PC-3 (cell line): Measurements from ENCODE around the gene SYNGR2. TPM values are rescaled to one million over a fixed set of nuclear protein-coding genes. Genes with fewer than 3 reads are reported as not detected.

ENCODE experiments used
- ATAC-seq: fragments of 200-7000 bp; cut with Tn5 transposase; 2 replicates; pipeline ENCODE4 v1.9.1; 2020; ENCODE audit warnings: mild to moderate bottlenecking, moderate library complexity
- Bru-seq: library from RNA; stranded (reverse); fragments of 400-500 nt; gene quantifications from one replicate; lab custom pipeline; 2021; lab: Mats Ljungman, UMichigan
- BruChase-seq, 2 experiments: library from RNA; stranded (reverse); fragments of 400-500 nt; gene quantifications; one replicate each; lab custom pipeline; 2021; lab: Mats Ljungman, UMichigan
- BruUV-seq: library from RNA; stranded (reverse); fragments of 400-500 nt; replicated peaks from 2 replicates; lab custom pipeline; 2021; lab: Mats Ljungman, UMichigan
- CTCF ChIA-PET: fragments of 300-600 bp; sonication (Branson Sonifier 250); formaldehyde crosslinking; loops from one replicate; lab custom pipeline; 2022; ENCODE audit warnings: antibody characterized with exemption; lab: Charles Lee
- POLR2A ChIA-PET: fragments of 300-600 bp; sonication (Branson Sonifier 250); formaldehyde crosslinking; loops from one replicate; lab custom pipeline; 2022; ENCODE audit warnings: antibody characterized with exemption; ENCODE audit not compliant: unreplicated experiment; lab: Charles Lee
- DNase-seq: peaks from one replicate; pipeline ENCODE4 v3.0.0-alpha.2; 2015
- H2AFZ ChIP-seq: fragments of 300-600 bp; sonication (generic); 2 replicates; pipeline ENCODE4 v1.6.0; 2016; ENCODE audit warnings: antibody characterized with exemption, low read length
- H3F3A ChIP-seq: fragments of 300-600 bp; sonication (generic); one replicate; pipeline ENCODE4 v1.6.0; 2017; ENCODE audit warnings: antibody characterized with exemption, low read length, control low read depth, mild to moderate bottlenecking; ENCODE audit not compliant: unreplicated experiment
- H3K27ac ChIP-seq: fragments of 300-600 bp; sonication (generic); 2 replicates; pipeline ENCODE4 v1.5.1; 2016; ENCODE audit warnings: mild to moderate bottlenecking, low read length
- H3K27me3 ChIP-seq: fragments of 300-600 bp; sonication (generic); 2 replicates; pipeline ENCODE4 v1.6.1; 2016; ENCODE audit warnings: low read length, mixed read lengths
- H3K36me3 ChIP-seq: fragments of 300-600 bp; sonication (generic); 2 replicates; pipeline ENCODE4 v1.6.1; 2016; ENCODE audit warnings: low read depth, mixed run types, low read length, mixed read lengths
- H3K4me1 ChIP-seq: fragments of 300-600 bp; sonication (generic); 2 replicates; pipeline ENCODE4 v1.5.1; 2016; ENCODE audit warnings: low read length; ENCODE audit not compliant: insufficient read depth
- H3K4me2 ChIP-seq: fragments of 300-600 bp; sonication (generic); 2 replicates; pipeline ENCODE4 v1.6.0; 2016; ENCODE audit warnings: low read length
- H3K4me3 ChIP-seq: fragments of 300-600 bp; sonication (generic); 2 replicates; pipeline ENCODE4 v1.5.1; 2016; ENCODE audit warnings: mild to moderate bottlenecking, low read length, mixed read lengths
- H3K79me2 ChIP-seq: fragments of 300-600 bp; sonication (generic); 2 replicates; pipeline ENCODE4 v1.6.1; 2017; ENCODE audit warnings: low read length, mixed read lengths
- H3K9ac ChIP-seq: fragments of 300-600 bp; sonication (generic); 2 replicates; pipeline ENCODE4 v1.6.0; 2016; ENCODE audit warnings: mild to moderate bottlenecking, low read length
- H3K9me2 ChIP-seq: fragments of 300-600 bp; sonication (generic); replicated peaks from 2 replicates; pipeline ENCODE4 v1.6.1; 2016; ENCODE audit warnings: mixed run types, low read length, mixed read lengths
- H3K9me3 ChIP-seq: fragments of 300-600 bp; sonication (generic); 2 replicates; pipeline ENCODE4 v1.6.1; 2016; ENCODE audit warnings: low read length, mixed read lengths
- H4K20me1 ChIP-seq: fragments of 300-600 bp; sonication (generic); 2 replicates; pipeline ENCODE4 v1.6.1; 2016; ENCODE audit warnings: low read length, mixed read lengths
- EZH2 ChIP-seq: fragments of 300-600 bp; sonication (generic); IDR thresholded peaks from one replicate; pipeline ENCODE4 v1.6.1; 2017; ENCODE audit warnings: antibody characterized with exemption, mild to moderate bottlenecking, low read length; ENCODE audit not compliant: unreplicated experiment
- EZH2phosphoT487 ChIP-seq: fragments of 300-600 bp; sonication (generic); IDR thresholded peaks from 2 replicates; pipeline ENCODE4 v1.6.1; 2018; ENCODE audit warnings: mild to moderate bottlenecking, antibody characterized with exemption, low read length, borderline replicate concordance
- intact Hi-C: fragments of 100-400 bp; cut with micrococcal nuclease; formaldehyde crosslinking; loops from 2 replicates; pipeline ENCODE4 v1.9.0; 2023
- long read RNA-seq: library from polyadenylated mRNA; unstranded; transcript quantifications from one replicate; pipeline ENCODE4 v2.0.0, GENCODE V29; 2021; ENCODE audit not compliant: unreplicated experiment
- total RNA-seq: library from RNA; depleted of rRNA; stranded (reverse); fragments of >200 nt; gene quantifications from 2 replicates; pipeline ENCODE4 v1.2.3, GENCODE V29; 2014; rRNA removed
- TF ChIP-seq, protein P1 (sequence below): fragments of 300-600 bp; sonication (generic); conservative IDR thresholded peaks from 2 replicates; pipeline ENCODE4 v1.5.1; 2017; ENCODE audit warnings: antibody characterized with exemption, low read depth, mild to moderate bottlenecking, low read length

Gene SYNGR2, protein sequence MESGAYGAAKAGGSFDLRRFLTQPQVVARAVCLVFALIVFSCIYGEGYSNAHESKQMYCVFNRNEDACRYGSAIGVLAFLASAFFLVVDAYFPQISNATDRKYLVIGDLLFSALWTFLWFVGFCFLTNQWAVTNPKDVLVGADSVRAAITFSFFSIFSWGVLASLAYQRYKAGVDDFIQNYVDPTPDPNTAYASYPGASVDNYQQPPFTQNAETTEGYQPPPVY
- total RNA-seq = 213 and 220 TPM in 2 replicates
- percentile 88 among the genes with signal in this experiment for Bru-seq, nascent RNA
- percentile 97 among the genes with signal in this experiment for BruChase-seq, experiment 1, labeled RNA remaining after a 6-hour chase
- BruChase-seq, experiment 2, labeled RNA remaining after a 2-hour chase = percentile 94 among the genes with signal in this experiment
- long read RNA-seq, transcript SYNGR2-201 (4 exons, 2,325 nt) = major isoform, 887 of 1,323 reads
- long read RNA-seq, transcript SYNGR2-203 (3 exons, 1,553 nt) = minor isoform, 9 of 1,323 reads
- long read RNA-seq, transcript SYNGR2-204 (3 exons, 2,125 nt) = minor isoform, 188 of 1,323 reads
- long read RNA-seq, transcript SYNGR2-209 (1 exons, 3,036 nt) = minor isoform, 167 of 1,323 reads
- long read RNA-seq, partial matches to known transcripts = 57 of 1,323 reads
- long read RNA-seq, other reads (novel, unspliced or antisense) = 10 of 1,323 reads

DNA sequence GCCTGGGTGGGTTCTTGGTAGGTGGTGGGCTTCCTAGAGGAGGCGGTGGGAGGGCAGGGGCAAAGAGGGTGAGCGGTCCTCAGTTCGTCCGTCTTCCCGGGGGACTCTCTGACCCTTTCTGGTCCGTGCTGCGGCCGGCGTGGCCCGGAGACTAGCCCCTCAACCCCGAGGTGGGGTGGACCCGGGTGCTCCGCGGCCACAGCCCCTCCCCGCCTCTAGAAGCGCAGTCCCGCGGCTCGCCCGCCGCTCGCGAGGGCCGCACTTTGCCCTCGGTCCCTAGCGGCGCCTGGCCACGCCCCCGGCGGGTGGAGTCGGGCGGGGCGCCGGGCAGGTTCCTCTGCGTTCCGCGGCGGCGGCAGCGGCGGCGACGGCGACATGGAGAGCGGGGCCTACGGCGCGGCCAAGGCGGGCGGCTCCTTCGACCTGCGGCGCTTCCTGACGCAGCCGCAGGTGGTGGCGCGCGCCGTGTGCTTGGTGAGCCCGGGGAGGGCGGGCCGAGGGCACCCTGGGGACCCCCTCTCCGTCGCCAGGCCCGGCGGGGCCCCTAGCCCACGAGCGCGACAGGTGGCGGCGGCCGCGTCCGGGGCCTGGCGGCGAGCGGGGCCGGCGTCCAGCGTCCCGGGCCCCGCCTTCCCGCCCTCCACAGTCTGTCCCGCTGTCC, at the start of gene SYNGR2:
Gene SYNGR2, plus strand, starts transcription at position 340 of the 661 bp plus-strand sequence. Its CDS starts 36 bp downstream, at position 376.
- Histone ChIP-seq H3F3A (peaks cover 10% of the 10 kb centered on the region), H2AFZ (peak within 1 kb of the TSS; percentile 80), H3K9me2 (no peaks in the 10 kb centered on the region), H3K27me3 (no peaks in the 10 kb centered on the region), H3K27ac (peak within 1 kb of the TSS; percentile 48), H3K4me1 (peaks cover 20% of the 10 kb centered on the region), H3K9ac (peak within 1 kb of the TSS; percentile 89), H3K4me3 (peak within 1 kb of the TSS; percentile 76), H3K79me2 (peaks cover 33% of the 10 kb centered on the region), H3K4me2 (peak within 1 kb of the TSS; percentile 88), H4K20me1 (peaks cover 18% of the 10 kb centered on the region), H3K36me3 (peaks cover 17% of the 10 kb centered on the region; the same call in 1 of the 2 replicates), H3K9me3 (no peaks in the 10 kb centered on the region)
- intact Hi-C loops = loop anchor here (1.0 to 2.0 kb wide), 3 partner anchors 19 to 40 kb away; partner anchors contain the start of genes AFMID, TK1 and TMC6
- CTCF ChIA-PET = interaction anchor here (0.5 kb wide), 1 partner anchor 40 kb away, joined by 5 read pairs; the partner anchor contains the start of gene TMC6
- TF ChIP-seq, protein P1, sequence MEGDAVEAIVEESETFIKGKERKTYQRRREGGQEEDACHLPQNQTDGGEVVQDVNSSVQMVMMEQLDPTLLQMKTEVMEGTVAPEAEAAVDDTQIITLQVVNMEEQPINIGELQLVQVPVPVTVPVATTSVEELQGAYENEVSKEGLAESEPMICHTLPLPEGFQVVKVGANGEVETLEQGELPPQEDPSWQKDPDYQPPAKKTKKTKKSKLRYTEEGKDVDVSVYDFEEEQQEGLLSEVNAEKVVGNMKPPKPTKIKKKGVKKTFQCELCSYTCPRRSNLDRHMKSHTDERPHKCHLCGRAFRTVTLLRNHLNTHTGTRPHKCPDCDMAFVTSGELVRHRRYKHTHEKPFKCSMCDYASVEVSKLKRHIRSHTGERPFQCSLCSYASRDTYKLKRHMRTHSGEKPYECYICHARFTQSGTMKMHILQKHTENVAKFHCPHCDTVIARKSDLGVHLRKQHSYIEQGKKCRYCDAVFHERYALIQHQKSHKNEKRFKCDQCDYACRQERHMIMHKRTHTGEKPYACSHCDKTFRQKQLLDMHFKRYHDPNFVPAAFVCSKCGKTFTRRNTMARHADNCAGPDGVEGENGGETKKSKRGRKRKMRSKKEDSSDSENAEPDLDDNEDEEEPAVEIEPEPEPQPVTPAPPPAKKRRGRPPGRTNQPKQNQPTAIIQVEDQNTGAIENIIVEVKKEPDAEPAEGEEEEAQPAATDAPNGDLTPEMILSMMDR = no peak
- no peak for TF ChIP-seq EZH2
- POLR2A ChIA-PET = interaction anchor here (0.6 kb wide), 1 partner anchor 40 kb away, joined by 16 read pairs; the partner anchor contains the start of gene TMC6
- ATAC-seq (peak; percentile 67), DNase-seq (peak; percentile 94)
- no TSS peak for BruUV-seq

DNA sequence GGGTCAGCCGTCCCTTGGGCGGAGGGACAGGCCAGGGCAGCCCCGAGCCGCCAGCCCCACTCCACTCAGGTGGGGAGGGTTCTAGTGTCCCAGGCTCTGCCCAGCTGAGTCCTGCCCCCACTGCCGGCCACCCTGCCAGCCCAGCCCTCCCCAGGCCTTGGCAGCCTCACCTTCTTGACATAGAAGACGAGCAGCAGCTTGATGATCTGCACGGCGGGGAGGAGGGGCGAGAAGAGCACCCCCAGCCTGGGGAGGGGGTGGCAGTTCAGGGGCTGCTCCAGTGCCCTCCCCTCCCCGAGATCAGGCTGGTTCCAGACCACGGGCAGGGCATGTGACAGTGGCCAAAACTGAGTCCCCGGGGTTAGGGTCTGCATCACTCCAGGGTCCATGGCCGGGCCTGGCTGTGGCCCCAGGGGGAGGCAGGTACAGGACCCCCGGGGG, 49.6 kb upstream of the SYNGR2 start:
- Histone ChIP-seq H3K27ac (no peak overlapping the region), H3K79me2 (no peaks in the 10 kb centered on the region), H3K9ac (no peak overlapping the region), H3K4me3 (no peak overlapping the region), H3K36me3 (peaks cover 13% of the 10 kb centered on the region; the same call in 1 of the 2 replicates), H3F3A (no peaks in the 10 kb centered on the region), H3K4me1 (no peaks in the 10 kb centered on the region), H4K20me1 (no peaks in the 10 kb centered on the region), H3K9me3 (no peaks in the 10 kb centered on the region), H3K9me2 (no peaks in the 10 kb centered on the region), H3K27me3 (no peaks in the 10 kb centered on the region), H3K4me2 (no peak overlapping the region), H2AFZ (no peak overlapping the region)
- no peak for TF ChIP-seq EZH2
- TF ChIP-seq, protein P1 = no peak
- TF ChIP-seq EZH2phosphoT487 = no peak
- no TSS peak for BruUV-seq
- no peak for ATAC-seq
- intact Hi-C loops = no loop called here
- ChIA-PET CTCF (no interaction called here), POLR2A (no interaction called here)
- no peak for DNase-seq
